Endometrium (tissue), 2 donors: Measurements from ENCODE around the gene CYGB.

Experiments
- FAIRE-seq: peaks from 2 replicates; lab custom pipeline; 2012; peaks lifted over from hg19 to GRCh38; lab: Jason Lieb, UNC
- donor health status: control.
- donor health status: control.

CYGB gene

DNA sequence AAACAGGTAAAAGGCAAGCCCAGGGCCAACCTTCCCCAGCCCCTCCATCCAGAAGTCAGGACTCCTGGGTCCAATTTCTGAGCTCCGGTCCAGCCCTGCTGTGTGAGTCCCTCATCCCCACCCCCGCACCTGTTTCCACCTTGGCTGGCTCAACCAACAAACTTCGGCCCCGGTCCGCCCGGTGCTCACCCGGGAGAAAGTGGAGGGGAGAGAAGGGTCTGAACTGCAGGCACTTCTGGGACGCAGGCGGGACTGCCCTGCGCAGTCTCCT lies 36.8 kb downstream of the CYGB start:
- no peak for FAIRE-seq

GRCh38 chr17:76500074-76500746 lies 37.3 kb downstream of the CYGB start:
- FAIRE-seq: no peak

DNA sequence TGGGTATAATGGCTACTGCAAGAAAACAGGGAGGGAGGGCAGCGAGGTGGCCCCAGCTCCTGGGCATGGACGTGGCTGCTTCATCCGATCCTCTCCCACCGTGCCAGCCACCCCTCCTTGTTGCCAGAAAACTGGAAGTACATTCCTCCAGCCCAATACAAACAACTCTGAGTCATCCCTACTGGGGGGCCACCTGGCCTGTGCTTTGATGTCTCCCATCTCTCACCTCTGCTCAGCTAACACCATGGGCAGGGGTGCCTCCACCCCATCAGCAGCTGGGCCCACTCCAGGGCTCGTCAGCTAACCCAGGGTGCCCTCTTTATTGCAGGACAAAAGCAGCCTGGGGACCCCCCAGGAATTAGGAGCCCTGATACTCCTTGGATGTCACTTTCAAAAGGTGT lies 38.2 kb downstream of the CYGB start:
- FAIRE-seq: no peak

- FAIRE-seq: no peak
Observed at GRCh38 chr17:76498876-76499251, 38.6 kb downstream of the CYGB start.

DNA sequence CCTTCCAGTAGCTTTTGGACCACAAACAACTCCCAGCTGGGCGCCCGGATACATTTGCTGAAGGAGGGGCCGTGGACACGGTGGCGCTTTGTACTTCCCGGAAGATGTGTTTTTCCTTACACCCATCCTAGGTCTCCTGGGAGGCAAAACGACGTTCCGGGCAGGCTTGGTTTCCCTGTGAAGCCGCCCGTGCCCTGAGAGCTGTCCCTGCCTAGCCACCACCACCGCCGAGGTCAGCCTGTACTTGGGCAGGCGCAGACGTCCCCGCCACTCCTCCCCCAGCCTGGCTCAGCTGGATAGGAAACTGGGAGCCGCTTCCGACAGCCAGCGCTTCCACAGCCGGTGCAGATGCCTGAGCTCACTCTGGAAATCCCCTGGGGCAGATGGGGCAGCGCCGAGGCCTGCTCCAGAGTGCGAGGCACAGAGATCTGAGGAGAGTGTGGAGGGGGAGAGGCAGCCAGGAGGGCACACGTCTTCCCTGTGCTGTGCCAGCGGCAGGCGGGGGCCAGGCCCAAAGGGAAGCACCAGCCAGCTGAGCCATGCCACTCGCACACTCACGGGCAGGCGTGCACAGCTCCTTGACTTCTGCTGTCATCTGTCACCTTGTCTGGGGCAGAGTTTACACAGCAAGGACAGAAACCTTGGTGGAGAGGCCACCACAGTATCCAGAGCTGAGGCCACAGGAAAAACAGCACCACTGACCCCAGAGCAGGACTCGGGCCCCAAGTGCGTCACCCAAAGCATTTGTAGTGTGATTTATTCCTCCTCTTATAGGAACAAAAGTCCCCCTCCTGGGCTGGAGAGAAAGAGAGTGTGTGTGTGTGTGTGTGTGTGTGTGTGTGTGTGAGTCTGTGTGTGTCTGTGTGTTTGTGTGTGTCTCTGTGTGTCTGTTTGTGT lies 39.3 kb downstream of the CYGB start:
- no peak for FAIRE-seq

GRCh38 chr17:76497699-76497978 lies 39.9 kb downstream of the CYGB start:
- no peak for FAIRE-seq

DNA sequence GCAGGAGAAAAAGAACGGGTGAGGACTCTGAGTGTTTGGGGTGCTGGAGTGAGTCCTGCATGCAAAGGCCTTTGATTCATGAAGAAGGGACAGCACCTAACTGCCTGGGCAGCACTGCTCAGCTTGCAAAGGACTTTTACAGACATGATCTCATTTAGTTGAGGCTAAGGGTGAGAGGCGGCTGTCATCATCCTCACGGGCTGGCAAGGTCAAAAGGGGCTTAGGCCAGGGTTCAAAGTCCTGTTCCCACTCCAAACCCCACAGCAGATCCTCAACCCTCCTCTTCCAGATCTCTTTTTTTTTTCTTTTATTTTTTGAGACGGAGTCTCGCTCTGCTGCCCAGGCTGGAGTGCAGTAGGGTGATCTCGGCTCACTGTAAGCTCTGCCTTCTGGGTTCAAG lies 41.0 kb downstream of the CYGB start:
- no peak for FAIRE-seq

DNA sequence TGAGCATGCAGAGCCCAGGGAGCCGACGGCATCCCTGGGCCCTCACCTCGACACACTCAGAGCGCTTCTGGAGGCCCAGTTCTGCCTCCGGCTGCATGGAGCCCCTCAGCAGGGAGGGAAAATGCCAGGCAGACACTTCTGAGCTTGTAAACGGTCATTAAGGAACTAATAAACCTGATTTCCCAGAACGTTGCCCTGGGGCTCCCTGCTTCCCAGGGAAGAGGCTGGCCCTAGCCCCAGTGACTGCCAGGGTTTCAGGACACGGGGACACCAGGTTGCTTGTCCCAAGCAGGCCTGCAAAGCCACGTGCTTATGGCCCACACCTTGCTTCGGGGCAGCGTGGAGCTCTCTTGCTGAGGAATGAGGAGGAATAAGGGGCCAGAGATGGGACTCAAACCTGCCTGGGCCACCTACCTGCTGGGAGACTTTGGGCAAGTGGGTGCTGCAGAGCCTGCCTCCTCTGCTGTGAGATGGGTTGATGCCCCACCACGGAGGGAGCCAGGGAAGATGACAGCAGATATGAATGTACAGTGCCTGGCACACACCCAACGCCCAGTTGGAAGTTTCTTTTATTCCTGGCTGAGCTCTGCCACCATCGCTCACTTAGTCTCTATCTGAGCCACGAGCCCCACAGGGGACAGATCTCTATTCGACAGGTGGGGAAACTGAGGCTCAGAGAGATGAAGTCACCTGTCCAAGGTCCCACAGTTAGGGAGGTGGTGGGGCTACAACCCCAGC lies 41.7 kb downstream of the CYGB start:
- FAIRE-seq: no peak

DNA sequence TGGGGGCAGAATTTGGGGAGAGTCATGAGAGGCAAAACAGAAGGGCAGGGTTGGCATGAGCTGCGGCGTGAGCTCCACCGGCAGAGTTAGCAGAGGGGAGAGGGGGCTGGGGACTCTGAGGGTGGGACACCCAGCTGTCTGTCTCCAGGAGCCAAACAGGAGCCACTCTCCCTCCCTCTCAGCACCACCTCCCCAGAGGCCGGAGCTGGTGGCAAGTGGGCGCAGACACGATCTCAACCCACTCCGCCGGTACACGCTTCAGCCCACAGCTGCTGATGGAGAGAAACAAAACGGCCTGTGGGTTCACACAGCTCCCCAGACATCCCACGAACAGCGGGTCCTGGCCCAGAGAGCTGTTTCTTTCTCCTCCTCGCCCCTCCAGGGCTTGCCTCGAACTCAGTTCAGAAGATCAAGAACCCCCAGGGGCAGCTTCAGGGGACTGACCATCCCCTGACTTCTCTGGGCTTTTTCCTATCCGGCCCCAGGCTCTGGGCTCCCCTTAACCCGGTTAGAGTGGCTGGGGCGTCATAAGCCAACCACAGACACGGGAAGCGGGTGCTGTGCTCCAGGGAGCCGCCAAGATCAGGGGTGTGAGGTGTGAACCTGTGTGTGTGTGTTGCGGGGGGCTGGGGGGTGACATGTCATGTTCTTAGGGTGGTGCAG lies 43.9 kb downstream of the CYGB start:
- FAIRE-seq: no peak

- no peak for FAIRE-seq
Observed at GRCh38 chr17:76492989-76493501, 44.5 kb downstream of the CYGB start.

DNA sequence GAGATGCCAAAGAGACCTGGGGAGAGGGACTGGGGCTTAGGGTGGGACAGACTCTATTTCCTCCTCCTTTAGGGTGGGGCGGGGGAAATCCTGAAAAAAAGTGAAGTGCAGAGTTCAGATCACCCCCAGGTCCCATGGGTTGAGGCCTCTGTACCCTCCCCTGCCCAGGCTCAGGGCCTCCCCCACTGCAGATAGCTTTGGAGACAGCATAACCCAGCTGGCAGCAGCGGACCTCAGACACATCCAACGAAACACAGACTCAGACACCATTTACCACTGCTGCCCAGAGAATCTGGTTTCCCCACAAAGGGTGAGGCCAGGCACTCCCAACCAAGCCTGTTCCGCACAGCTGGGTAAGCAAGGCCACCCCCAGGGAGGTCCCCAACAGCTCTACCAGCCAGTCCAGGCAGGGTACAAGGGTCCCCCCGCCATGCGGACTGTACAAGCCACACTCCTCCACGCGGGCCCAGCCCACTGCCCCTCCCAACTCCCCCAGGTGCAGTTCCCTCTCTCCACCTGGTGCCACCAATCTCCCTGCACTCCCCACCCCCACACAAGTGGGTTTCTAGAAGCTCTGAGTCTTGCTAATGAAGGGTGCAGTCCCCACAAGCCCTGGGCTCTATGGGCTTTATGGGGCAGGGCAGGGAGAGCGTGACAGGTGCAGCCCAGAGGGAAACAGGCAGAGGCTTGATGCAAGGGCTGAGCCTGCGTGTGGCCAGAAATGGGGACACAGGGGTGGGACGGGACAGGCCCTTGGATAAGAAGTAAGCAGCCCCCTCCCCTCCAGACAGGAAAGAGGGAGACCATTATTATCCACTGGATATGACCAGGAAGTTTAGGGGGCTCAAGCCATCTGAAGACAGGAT lies 45.2 kb downstream of the CYGB start:
- no peak for FAIRE-seq

DNA sequence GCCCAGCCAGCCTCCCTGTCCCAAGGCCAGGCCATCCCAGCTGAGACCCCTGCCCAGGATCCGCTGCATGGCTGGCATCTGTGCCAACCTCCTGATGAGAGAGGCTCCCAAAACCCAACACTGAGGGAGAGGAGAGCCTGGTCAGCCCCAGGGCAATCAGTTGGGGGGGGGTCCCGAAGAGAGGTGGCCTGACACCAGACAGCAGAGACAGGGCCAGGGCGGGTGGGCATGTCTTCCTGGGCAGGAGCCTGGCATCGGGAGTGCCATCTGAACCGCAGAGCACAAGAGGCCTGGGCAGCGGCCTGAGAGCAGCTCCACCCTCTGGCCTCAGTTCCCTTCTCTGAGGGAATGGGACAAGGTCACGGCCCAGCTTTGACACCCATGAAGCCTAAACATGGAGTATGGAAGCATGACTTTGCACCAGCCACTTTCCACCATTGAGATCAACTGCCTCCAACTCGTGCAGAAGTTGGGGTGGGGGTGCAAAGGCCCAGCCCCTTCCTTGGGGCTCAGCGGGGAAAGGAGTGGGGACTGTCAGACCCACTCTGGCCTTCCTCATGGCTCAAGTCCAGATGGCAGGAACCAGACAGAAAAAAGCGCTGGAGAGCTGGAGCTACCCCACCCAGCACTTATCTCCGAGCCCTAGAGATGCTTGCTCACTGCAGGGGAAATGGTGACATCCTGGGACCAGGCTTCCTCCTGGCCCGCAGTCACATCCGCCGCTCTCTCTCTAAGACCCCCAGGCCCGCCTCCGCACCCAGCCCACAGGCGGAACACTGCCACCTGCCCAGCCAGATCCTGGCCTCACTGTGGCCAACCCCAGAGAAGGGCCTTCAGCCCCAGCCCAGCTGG lies 46.0 kb downstream of the CYGB start:
- no peak for FAIRE-seq

DNA sequence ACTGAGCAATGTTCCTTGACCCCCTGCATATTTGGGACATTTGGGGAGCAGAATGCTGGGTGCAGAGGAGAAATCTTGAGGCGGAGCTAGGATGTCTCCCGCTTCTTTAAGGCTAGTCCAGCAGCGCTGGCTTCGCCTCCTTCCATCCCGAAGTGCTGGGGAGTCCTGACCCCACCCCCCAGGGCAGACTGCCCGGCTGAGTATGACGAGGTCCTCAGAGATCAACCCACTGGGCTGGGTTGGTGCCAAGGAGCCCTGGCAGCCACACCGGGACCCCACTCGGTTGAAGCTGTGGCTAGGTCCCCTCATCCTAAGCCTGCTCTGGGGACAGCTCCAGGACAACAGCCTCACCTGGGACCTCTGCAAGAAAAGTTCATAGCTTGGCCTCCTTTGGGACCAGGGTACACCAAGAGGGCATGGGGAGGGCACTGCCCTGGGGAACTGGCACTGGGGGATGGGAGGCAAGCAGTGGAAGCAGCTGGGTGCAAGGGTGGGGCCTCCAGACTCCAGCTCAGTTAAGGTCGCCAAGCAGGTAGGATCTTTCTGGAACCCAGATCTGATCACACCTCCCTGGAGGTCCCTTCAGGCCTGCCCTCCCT lies 47.3 kb downstream of the CYGB start:
- FAIRE-seq: no peak

DNA sequence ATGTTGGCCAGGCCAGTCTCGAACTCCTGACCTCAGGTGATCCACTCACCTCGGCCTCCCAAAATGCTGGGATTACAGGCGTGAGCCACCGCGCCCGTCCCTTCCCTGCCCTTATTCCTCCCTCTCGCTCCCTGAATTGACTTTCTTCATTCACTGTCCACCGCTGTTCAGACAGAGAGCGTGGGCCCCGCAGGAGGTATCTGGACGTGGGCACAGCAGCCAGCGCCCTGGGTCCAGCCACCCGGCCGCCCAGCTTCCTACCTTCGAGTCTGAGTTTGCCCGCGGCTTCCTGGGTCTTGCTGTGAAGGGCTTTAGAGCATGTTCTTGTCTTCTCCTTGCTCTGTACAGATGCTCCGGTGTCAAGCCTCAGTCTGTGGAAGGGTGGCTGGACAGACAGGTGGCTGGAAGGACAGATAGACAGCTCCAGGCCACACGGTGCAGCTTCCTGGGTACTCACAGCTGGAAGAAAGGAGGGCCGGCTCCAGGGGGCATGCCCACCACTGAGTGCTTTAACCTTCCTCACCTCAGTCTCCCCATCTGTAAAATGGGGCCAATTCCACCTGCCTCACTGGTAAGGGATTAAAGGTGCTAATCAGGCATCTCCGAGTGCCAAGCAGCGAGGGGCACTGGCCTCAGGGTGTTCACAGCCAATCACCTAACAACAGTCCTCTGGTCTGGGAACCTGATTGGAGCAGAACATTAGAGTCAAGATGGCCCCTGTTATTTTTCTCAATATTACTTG lies 49.9 kb downstream of the CYGB start:
- no peak for FAIRE-seq

DNA sequence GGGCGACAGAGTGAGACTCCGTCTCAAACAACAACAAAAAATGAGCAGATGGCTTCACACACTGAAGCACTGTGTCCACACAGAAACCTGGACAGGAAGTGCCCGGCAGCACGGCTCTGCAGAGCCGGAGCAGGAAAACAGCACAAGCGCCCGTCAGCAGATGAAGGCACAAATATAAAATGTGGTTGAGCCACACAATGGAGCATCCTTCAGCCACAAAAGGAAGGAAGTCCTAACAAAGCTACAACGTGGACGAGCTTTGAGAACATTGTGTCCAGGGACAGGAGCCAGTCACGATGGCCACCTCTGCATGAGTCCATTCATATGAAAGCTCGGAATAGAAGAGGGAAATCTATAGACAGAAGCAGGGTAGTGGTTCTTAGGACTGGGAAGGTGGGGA lies 51.9 kb downstream of the CYGB start:
- no peak for FAIRE-seq

DNA sequence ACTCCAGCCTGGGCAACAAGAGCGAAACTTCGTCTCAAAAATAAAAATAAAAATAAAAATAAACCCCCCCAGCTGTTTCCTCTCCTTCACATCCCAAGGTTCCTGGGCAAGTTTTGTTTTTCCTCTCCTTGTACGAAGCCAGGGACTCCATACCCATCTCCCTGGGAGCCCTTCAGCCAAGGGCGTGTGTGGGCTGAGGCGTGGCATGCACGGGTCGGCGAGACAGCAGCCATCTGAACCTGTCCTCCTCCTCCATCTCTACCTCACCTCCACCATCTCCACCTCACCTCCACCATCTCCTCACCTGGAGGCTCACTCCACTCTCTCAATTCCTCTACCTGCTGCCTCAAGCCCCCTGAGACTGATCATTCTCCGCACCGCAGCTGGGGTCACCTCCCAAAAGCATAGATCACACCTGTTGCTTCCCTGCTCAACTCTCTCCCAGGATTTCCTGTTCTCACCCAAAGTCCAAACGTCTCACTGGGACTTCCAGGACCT lies 53.2 kb downstream of the CYGB start:
- no peak for FAIRE-seq

GRCh38 chr17:76481071-76481655 lies 56.3 kb downstream of the CYGB start:
- no peak for FAIRE-seq

DNA sequence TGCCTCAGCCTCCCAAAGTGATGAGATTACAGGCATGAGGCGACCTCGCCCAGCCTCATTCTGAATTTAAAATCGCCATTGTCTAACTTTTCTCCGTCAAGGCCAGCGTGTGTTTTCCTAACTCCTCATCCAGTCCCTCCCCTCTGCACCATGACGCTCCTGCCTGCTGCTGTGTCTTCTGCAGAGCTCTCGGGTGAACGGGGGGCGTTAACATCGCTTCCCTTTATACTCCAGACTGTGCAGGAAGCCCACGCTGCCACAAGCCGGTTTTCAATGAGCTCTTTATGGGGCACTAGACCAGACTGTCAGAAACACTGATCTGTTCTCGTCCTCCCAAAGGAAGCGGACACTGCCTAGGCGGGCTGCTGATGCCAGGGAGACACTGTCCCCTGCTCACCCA lies 56.9 kb downstream of the CYGB start:
- no peak for FAIRE-seq

DNA sequence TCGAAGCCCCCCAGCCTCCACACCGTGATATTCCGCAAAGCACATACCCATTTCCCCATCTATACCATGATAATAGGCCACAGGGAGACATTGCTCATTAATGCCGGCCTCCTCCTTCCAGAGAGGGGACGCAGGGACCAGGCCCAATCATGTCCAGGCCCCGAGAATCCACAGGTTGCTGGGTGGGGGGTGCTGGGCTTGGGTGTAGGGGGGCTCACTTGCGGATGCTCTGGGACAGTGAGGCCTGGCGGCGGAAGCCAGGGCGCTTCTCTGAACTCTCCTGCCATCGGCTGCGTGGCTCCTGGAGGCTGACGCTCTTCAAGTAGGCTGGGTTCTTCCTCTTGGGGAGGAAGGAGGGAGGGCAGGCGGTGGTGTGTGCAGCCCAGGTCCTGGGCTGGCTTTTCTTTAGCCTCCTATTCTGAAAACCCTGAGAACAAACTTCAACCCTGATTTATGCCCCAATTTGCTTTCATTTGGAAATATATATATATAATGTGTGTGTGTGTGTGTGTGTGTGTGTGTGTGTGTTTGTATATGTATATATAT lies 57.9 kb downstream of the CYGB start:
- no peak for FAIRE-seq
